ENCODE results near the gene C15orf61.

C15orf61 gene

DNA sequence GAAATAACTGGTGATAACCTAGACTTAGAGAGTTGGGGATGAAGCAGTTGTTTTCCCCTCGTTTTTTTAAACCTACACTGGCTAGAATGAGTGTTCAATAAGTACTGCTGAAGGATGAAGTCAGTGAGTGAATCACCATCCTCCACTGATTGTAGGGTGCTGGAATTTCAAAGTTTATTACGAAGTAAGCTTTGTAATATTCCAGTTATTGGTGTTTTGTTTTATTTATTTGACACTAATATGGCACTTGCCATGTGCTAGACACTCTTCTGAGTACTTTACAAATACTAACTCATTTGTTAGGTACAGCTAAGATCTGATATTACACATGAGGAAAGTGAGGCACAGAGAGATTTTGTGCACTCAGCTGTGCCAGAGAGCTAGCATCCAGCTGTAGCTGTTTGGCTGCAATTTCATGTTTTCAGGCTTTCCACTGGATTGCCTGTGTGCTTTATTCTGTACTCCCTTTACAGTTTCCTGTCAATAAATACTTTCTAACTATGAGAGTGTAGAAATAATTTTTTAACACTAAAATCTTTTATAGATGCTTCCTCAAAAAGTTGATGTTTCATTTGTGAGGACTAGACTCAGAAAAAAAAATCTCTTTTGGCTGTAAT is 27.4 kb downstream of the C15orf61 start:
- in situ Hi-C loops (cut with MboI; ENCODE audit: low pct_unique_long_range_greater_than_20kb, low sequenced_read_pairs, unreplicated experiment): no loop called here
- TF ChIP-seq, protein P1, sequence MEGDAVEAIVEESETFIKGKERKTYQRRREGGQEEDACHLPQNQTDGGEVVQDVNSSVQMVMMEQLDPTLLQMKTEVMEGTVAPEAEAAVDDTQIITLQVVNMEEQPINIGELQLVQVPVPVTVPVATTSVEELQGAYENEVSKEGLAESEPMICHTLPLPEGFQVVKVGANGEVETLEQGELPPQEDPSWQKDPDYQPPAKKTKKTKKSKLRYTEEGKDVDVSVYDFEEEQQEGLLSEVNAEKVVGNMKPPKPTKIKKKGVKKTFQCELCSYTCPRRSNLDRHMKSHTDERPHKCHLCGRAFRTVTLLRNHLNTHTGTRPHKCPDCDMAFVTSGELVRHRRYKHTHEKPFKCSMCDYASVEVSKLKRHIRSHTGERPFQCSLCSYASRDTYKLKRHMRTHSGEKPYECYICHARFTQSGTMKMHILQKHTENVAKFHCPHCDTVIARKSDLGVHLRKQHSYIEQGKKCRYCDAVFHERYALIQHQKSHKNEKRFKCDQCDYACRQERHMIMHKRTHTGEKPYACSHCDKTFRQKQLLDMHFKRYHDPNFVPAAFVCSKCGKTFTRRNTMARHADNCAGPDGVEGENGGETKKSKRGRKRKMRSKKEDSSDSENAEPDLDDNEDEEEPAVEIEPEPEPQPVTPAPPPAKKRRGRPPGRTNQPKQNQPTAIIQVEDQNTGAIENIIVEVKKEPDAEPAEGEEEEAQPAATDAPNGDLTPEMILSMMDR (IDR thresholded peaks at IDR 0.05; ENCODE audit: extremely low read depth, insufficient read depth, missing control alignments): no peak
- no peak for DNase-seq (ENCODE audit: low spot score)

DNA sequence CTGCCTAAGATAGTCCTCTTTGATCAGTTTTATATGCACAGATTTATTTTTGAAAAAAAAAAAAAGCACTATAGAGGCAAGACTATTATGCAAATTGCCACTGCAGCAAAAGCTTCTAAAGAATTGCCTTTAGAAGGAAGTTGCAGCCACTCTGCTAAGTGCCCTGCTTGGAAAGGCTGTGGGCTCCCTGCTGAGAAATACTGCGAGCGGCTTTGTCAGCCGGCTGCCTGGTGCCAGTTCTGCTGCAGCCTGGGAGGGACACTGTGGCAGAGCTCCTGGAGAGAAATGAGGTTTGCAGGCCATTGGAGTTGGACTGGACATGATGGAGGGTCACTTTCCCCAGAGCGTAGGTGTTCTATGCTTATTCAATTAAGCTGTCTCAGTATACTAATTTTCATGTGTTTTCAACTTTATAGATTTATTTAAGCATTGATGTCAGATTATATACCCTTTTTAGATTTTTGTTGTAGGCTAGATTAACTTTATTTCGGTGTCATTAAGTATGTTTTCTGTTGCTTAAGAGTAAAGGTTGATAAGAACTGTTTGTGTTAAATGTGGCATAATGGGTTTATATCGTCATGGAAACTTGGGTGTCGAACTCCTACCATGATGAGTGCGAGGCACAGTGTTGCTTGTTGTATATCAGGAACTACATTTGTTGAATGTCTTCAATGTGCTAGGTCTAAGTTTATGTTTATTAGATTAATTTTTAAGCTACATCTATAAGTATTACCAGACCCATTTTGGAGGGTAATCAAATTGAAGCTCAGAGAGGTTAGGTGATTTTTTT is 28.1 kb downstream of the C15orf61 start:
- TF ChIP-seq, protein P1 (IDR thresholded peaks at IDR 0.05; ENCODE audit: extremely low read depth, insufficient read depth, missing control alignments): no peak
- no peak for DNase-seq (ENCODE audit: low spot score)
- in situ Hi-C loops (cut with MboI; ENCODE audit: low pct_unique_long_range_greater_than_20kb, low sequenced_read_pairs, unreplicated experiment): no loop called here

DNA sequence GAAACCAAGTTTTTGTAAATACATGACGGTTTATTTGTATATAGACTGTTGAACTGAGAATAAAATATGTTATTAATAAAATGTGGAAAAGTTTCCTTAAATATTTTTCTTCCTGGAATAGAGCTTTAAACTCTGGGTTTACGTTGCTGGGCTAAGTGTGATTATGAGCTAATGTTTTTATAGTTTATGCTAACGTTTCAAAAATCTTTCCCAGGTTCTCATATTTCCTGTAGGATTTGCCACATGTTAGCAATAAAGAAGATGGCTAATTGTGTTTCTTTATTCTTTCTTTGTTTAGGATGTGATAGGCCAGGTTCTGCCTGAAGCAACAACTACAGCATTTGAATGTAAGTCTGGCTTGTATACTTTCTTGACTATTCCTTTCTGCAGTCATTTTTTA is 28.8 kb downstream of the C15orf61 start:
- TF ChIP-seq, protein P1 (IDR thresholded peaks at IDR 0.05; ENCODE audit: extremely low read depth, insufficient read depth, missing control alignments): no peak
- in situ Hi-C loops (cut with MboI; ENCODE audit: low pct_unique_long_range_greater_than_20kb, low sequenced_read_pairs, unreplicated experiment): no loop called here

DNA sequence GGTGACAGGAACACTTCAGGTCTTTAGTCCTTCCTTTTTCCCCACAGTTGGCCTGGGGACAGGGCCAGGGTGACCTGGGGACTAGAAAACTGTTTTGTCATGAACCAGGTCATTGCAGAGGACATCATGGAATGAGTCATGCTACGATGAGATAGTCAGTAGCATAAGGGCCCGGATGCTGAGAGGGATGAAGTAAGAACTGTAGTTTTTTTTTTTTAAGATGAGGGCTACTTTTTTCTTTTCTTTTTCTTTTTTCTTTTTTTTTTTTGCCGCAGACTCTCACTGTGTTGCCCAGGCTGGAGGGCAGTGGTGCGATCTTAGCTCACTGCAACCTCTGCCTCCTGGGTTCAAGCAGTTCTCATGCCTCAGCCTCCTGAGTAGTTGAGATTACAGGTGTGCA is 29.6 kb downstream of the C15orf61 start:
- DNase-seq (ENCODE audit: low spot score): no peak
- TF ChIP-seq, protein P1 (IDR thresholded peaks at IDR 0.05; ENCODE audit: extremely low read depth, insufficient read depth, missing control alignments): no peak
- in situ Hi-C loops (cut with MboI; ENCODE audit: low pct_unique_long_range_greater_than_20kb, low sequenced_read_pairs, unreplicated experiment): no loop called here

More for the DNA sequence above, 28.8 kb downstream of the C15orf61 start:
- no peak for DNase-seq (ENCODE audit: low spot score)

DNA sequence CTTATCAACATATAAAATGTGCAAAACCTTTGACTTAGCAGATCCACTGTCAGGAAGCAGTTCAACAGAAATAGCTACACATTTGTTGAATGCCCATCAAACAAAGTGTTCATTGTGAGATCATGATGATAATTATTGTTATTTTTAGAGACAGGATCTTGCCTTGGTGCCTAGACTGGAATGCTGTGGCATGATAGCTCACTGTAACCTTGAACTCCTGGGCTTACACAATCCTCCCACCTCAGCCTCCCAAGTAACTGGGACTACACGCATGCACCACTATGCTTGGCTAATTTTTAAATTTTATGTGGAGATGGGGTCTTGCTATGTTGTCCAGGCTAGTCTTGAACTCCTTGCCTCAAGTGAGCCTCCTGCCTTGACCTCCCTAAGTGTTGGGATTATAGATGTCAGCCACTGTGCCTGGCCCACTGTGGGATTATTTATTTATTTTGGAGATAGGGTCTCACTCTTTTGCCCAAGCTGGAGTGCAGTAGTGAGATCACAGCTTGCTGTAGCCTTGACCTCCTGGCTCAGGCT is 30.3 kb downstream of the C15orf61 start:
- in situ Hi-C loops (cut with MboI; ENCODE audit: low pct_unique_long_range_greater_than_20kb, low sequenced_read_pairs, unreplicated experiment): no loop called here
- TF ChIP-seq, protein P1 (IDR thresholded peaks at IDR 0.05; ENCODE audit: extremely low read depth, insufficient read depth, missing control alignments): no peak

DNA sequence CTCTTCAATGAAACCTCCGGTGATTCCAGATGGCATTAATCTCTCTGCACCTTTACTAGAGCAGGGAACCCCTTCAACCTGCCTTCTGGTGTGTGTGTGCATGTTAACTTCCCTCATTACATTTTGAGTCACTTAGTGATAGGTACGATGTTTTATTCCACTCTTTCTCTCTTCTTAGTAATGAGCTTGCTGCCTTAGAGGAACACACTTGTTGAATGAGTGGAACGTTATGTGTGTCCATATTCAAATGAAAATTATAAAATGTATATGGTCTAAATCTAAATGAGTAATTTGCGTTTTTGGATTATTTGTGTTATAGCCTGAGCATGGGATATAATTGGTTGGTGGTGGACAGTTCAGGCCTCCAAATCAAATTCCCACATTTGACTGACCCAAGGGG is 33.6 kb downstream of the C15orf61 start:
- TF ChIP-seq, protein P1 (IDR thresholded peaks at IDR 0.05; ENCODE audit: extremely low read depth, insufficient read depth, missing control alignments): no peak
- in situ Hi-C loops (cut with MboI; ENCODE audit: low pct_unique_long_range_greater_than_20kb, low sequenced_read_pairs, unreplicated experiment): no loop called here
- DNase-seq (ENCODE audit: low spot score): no peak

More for the DNA sequence above, 30.3 kb downstream of the C15orf61 start:
- no peak for DNase-seq (ENCODE audit: low spot score)

Measured in GM13977 (cell line).